Right cardiac atrium (tissue), 5 donors: ENCODE measurements around the gene FAM240B. TPM values are rescaled to one million over a fixed set of nuclear protein-coding genes. Genes with fewer than 3 reads are reported as not detected.

Source experiments
- ATAC-seq, 2 donors: fragments of 200-7000 bp; cut with Tn5 transposase; one replicate each; pipeline versions ENCODE4 v1.8.0 to v1.9.1; 2020; ENCODE audit warnings: moderate library complexity in 2 of 2, mild to moderate bottlenecking in 1 of 2
- DNase-seq, 3 donors: peaks; one replicate each; pipeline ENCODE4 v3.0.0-alpha.2; 2020
- H3K27ac ChIP-seq: one replicate; pipeline ENCODE4 v1.5.1; 2013; ENCODE audit warnings: mild to moderate bottlenecking, low read length, control low read depth, moderate library complexity
- H3K27me3 ChIP-seq: one replicate; pipeline ENCODE4 v1.6.1; 2013; ENCODE audit not compliant: control insufficient read depth, insufficient read depth
- H3K4me1 ChIP-seq: one replicate; pipeline ENCODE4 v1.6.1; 2013; ENCODE audit warnings: low read length; ENCODE audit not compliant: control insufficient read depth, insufficient read depth
- H3K4me3 ChIP-seq: one replicate; pipeline ENCODE4 v1.5.1; 2013; ENCODE audit warnings: low read length, control low read depth
- H3K9me3 ChIP-seq: one replicate; pipeline ENCODE4 v1.6.1; 2013; ENCODE audit warnings: low read length; ENCODE audit not compliant: control insufficient read depth
- WGBS: extraction: QIAGEN DNeasy Blood & Tissue Kit; methylation state at CpG from one replicate; pipeline ENCODE4 v1.1.7; 2013; 5-methylcytosine and 5-hydroxymethylcytosine counted together
- intact Hi-C, 4 donors: fragments of 100-400 bp; cut with DNase I; formaldehyde crosslinking; loops; one replicate each; pipeline versions ENCODE4 v1.11.0 to v1.14.0; 2022 to 2023
- polyA plus RNA-seq: library from polyadenylated mRNA; stranded (reverse); fragments of 200-250 nt; gene quantifications from one replicate; pipeline ENCODE4 v1.2.3, GENCODE V29; 2013
- total RNA-seq, 4 donors: library from RNA; stranded (reverse); fragmentation: NEBNext Ultra II Directional; extraction: Animal tissue kit (Norgen Biotek cat#: 25700); gene quantifications; one replicate each; pipeline ENCODE4 v1.2.1, GENCODE V29; 2021
- donor health status: healthy with polysubstance abuse.
- donor health status: DM: no; HTN: yes; CAD: no.
- donor health status: DM: no; HTN: no; CAD: no.
- donor health status: DM: no; HTN: yes; CAD: no; lungs with severe emphysema.
- donor health status: DM: yes; HTN: yes; CAD: no.

FAM240B gene
- total and polyA plus RNA-seq, 5 donors = not detected

DNA sequence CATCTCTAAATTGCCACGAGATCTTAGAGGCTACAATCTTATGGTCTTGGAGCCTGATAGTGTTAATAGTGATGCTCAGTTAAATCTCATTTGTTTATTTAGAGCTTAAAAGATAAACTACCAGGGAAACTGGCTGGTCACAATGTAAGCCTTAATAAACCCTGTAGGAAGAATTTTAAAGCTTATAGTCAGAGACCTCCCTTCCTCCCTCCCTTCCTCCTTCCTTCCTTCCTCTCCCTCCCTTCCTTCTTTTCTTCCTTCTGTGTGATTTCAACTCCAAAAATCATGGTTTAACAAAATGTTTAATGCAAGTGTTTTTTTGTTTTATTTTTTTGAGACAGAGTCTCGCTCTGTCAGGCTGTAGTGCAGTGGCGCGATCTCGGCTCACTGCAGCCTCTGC lies 14.9 kb upstream of the FAM240B start:
- DNase-seq (no peak), ATAC-seq (no peak)
- H3K9me3 ChIP-seq = no peaks in the 10 kb centered on the region
- no peaks in the 10 kb centered on the region for H3K27me3 ChIP-seq
- WGBS = 91% methylated on average over 5 of the region's 5 CpGs
- no peaks in the 10 kb centered on the region for H3K4me1 ChIP-seq
- H3K4me3 ChIP-seq = no peak overlapping the region
- no peak overlapping the region for H3K27ac ChIP-seq
- intact Hi-C loops = no loop called here

DNA sequence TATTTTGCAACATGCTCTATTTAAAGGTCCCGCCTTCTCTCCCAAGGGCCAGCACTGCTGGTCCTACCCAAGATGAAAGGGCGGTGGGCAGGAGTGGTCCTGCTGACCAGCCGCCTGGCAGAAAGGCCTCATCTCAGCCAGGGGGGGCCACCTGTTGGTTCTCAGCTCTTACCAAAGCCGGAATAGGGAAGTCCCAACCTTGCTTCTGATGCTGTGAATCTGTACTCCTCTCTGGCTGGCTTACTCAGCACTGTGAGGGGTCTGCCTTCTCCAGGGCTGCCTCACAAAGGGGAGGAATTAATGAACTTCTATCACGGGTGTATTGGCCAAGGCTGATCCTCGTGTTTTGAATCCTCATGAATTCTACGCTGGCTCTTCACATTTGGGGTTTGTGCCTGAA lies 13.6 kb upstream of the FAM240B start:
- no peaks in the 10 kb centered on the region for H3K27me3 ChIP-seq
- intact Hi-C loops = no loop called here
- no peak overlapping the region for H3K27ac ChIP-seq
- DNase-seq (no peak), ATAC-seq (no peak)
- H3K4me3 ChIP-seq = no peak overlapping the region
- no peaks in the 10 kb centered on the region for H3K9me3 ChIP-seq
- 82% methylated on average over 7 of the region's 7 CpGs for WGBS
- no peaks in the 10 kb centered on the region for H3K4me1 ChIP-seq

DNA sequence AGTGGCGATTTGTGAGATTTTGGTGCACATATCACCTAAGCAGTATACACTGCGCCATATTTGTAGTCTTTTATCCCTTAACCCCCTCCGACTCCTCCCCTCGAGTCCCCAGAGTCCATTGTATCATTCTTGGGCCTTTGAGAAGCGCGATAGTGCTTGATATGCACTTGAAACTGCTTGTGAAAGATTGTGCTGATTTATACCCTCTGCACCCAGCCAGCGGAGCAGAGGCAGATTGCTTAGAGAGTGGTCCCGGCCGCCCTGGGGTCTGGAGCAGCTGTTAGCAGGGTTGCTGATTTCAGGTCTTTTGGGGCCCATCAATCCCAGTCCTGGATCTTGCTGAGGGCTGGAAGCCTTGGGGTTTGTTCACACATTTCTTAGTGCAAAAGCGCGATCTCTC lies 13.0 kb upstream of the FAM240B start:
- DNase-seq (no peak), ATAC-seq (peak in 1 of 2 donors; percentile 47)
- Histone ChIP-seq H3K27me3 (no peaks in the 10 kb centered on the region), H3K4me3 (no peak overlapping the region), H3K4me1 (no peaks in the 10 kb centered on the region), H3K27ac (no peak overlapping the region), H3K9me3 (no peaks in the 10 kb centered on the region)
- intact Hi-C loops = no loop called here
- 85% methylated on average over 11 of the region's 11 CpGs for WGBS

DNA sequence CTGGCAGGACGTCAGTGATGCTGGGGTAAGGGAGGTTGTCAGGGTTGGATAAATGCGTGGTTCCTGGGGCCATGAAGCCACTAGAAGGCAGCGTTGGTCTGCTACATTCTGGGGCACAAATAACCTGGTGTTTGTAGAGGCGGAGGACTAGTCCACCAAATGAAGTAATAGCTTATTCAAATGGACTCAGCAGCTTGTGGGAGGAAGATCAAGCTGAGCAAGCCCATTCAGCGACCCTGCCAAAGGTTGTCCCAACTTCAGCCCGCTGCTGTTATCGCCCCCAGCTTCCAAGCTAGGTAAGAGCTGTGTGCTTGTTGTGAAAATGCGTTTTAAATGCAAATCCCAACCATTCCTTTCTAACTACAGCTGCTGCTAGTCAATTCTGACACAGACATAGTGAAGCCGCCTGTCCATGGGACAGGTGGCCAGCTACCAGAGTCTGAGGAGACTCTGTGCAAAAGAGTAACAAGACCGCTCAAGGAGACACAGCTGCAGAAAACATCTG lies 7.6 kb upstream of the FAM240B start:
- 37% methylated on average over 10 of the region's 10 CpGs for WGBS
- peak in 1 of 3 donors; percentile 19 for DNase-seq
- Histone ChIP-seq H3K27me3 (no peaks in the 10 kb centered on the region), H3K9me3 (no peaks in the 10 kb centered on the region), H3K27ac (no peak overlapping the region), H3K4me3 (no peak overlapping the region), H3K4me1 (no peaks in the 10 kb centered on the region)
- ATAC-seq = peak; percentile 78 to 84
- intact Hi-C loops = no loop called here

DNA sequence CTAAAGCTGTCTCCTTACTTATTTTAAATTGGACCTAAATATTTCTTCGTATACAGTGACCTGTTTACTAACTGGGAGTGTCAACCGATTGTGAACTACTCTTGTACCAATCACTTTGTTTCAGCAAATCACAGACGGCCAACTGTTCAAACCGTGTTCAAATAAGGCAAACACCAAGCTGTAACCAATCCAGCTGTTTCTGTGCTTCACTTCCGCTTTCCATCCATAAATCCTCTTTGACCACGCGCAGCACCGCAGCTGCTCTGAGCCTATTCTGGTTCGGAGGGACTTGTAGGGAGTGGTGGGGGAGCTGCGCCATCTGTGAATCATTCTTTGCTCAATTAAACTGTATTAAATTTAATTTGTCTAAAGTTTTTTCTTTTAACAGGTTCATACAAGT lies 4.8 kb upstream of the FAM240B start:
- Histone ChIP-seq H3K27me3 (no peaks in the 10 kb centered on the region), H3K9me3 (no peaks in the 10 kb centered on the region), H3K27ac (no peak overlapping the region), H3K4me3 (no peak overlapping the region), H3K4me1 (no peaks in the 10 kb centered on the region)
- intact Hi-C loops = no loop called here
- 89% methylated on average over 10 of the region's 10 CpGs for WGBS
- no peak for DNase-seq
- no peak for ATAC-seq

DNA sequence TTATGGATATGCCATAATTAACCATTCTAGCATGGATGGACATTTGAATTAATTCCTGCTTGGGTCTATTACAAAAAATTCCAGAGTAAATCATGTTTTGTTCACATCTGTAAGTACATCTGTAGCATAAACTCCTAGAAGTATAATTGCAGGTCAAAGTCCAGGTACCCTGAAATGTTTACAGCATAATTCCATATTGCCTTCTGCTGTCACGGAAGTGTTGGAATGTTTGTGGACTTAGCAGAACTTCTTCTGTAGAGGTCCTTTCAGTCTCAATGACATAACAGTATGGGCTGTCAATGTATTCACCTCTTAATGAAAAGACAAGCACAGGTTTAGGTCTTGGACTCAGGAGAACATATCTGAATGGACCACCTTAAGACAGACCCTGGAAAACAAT lies 1.8 kb downstream of the FAM240B start:
- Histone ChIP-seq H3K27me3 (no peaks in the 10 kb centered on the region), H3K4me1 (no peaks in the 10 kb centered on the region), H3K9me3 (no peaks in the 10 kb centered on the region), H3K4me3 (no peak overlapping the region), H3K27ac (no peak overlapping the region)
- 95% methylated on average over 1 of the region's 1 CpG for WGBS
- DNase-seq = no peak
- no peak for ATAC-seq
- intact Hi-C loops = no loop called here

DNA sequence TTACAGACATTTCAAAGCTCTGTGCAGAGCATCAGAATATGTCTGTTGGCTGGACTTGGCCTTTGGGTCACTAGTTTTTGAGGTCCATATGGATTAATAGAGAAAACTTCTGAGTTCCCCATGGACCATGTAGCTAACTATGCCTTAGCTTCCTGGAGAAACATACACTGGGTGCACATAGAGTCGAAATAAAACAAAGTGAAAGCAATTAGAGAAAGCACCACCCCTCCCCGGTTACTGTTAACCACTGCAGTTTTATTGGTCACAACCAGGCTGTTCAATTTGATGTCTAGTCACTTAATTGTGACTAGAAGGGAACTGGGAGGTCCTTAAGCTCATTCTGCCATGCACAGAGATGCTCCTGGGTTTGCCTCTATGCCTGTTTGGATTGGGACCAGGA lies 4.2 kb downstream of the FAM240B start:
- no peak for ATAC-seq
- Histone ChIP-seq H3K9me3 (no peaks in the 10 kb centered on the region), H3K27ac (no peak overlapping the region), H3K4me3 (no peak overlapping the region), H3K27me3 (no peaks in the 10 kb centered on the region), H3K4me1 (no peaks in the 10 kb centered on the region)
- intact Hi-C loops = no loop called here
- DNase-seq = no peak
- 58% methylated on average over 2 of the region's 2 CpGs for WGBS

DNA sequence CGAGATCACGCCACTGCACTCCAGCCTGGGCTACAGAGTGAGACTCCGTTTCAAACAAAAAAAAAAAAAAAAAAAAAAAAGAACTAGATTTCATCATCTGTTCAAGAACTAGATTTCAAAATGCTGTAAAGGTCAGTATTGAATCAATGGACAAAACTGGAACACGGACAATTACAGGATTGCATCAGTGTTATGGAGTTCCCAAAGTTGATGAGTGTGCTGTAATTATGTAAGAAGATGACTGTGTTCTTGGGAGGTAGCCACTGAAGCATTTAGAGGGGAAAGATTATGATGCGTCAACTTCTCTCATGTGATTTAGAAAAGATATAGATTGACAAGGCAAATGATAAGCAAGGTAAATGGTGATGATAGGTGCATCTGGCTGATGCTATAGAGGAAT lies 6.5 kb downstream of the FAM240B start:
- intact Hi-C loops = loop anchor here in 1 of 4 donors (2.0 kb wide), 1 partner anchor 37 kb away; no protein-coding TSS in a partner anchor
- no peak overlapping the region for H3K27ac ChIP-seq
- no peaks in the 10 kb centered on the region for H3K9me3 ChIP-seq
- WGBS = 63% methylated on average over 5 of the region's 5 CpGs
- DNase-seq (no peak), ATAC-seq (peak; percentile 89 to 94)
- no peaks in the 10 kb centered on the region for H3K27me3 ChIP-seq
- no peak overlapping the region for H3K4me3 ChIP-seq
- no peaks in the 10 kb centered on the region for H3K4me1 ChIP-seq

DNA sequence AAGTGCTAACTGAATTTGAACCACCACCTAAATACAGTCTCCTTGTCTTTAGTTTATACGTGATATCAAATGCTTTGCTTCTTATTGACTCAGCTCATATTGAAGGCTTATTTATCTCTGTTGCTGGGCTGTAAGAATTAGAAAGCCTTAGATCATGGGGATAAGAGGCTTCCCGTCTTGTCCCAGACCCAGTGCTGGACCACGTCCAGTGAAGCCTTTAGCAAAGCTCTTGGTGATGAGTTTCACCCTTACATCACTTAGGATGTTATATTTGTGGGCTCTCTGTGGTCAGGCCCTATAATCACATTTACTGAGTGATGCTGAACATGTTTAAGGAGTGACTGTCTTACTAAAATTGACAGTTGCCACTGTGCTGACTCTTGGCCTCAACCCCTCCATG lies 11.2 kb downstream of the FAM240B start:
- Histone ChIP-seq H3K27me3 (no peaks in the 10 kb centered on the region), H3K9me3 (no peaks in the 10 kb centered on the region), H3K4me1 (no peaks in the 10 kb centered on the region), H3K4me3 (no peak overlapping the region), H3K27ac (no peak overlapping the region)
- 43% methylated on average over 3 of the region's 3 CpGs for WGBS
- intact Hi-C loops = no loop called here
- DNase-seq (no peak), ATAC-seq (no peak)

DNA sequence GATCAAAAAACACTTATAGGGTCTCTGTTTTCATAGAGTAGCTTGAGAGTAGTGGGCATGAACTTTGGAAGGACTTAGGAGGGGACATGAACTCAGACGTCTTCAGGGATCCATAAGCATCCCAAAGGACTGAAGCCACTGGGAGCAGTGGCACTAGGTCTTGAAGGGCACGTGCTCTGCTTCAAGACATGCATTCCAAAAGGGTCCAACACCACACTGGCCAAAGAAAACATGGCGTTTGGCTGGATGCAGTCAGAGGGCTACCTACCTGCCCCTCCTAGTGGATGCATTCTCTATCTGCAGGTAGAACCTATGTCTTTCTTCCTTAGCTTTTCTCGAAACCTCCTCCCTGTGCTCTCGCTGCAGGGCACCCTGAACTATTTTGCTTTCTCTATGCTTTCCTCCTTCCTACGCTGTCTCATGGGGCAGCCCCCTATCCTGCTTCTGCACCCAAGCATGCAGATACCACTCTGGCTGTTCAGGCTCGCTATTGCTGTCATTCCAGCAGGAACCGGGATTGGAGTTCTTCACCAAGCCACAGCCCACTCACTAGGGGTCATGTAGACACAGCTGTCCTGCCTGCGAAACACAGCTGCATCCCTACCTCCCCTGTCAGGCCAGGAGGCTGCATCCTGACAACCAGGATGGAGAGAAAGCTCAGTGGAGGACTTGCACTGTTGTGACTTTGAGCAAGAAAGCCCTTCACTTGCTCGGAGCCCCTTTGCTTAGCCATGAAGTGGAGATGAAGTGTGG lies 11.9 kb downstream of the FAM240B start:
- H3K27ac ChIP-seq = no peak overlapping the region
- intact Hi-C loops = no loop called here
- no peaks in the 10 kb centered on the region for H3K27me3 ChIP-seq
- H3K9me3 ChIP-seq = no peaks in the 10 kb centered on the region
- no peak for DNase-seq
- 61% methylated on average over 10 of the region's 10 CpGs for WGBS
- H3K4me3 ChIP-seq = no peak overlapping the region
- no peak for ATAC-seq
- H3K4me1 ChIP-seq = no peaks in the 10 kb centered on the region

DNA sequence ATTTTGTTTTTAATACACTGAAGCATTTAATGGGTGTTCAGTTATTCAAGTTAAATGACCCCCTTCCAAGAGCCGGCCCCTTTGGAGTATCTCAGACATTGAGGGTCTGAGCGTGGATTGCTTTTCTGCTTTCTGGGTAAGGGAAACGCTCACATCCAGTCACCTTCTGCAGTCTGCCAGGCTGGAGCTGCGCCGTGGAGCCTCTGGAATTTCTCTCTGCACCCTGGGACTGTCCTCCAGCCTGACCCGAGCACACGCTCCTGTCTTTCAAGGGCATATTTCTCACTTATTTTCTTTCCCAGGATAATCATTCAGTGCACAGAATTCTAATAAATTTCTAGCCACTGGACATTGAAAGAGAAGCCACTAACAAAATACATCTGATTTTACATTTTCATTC lies 13.4 kb downstream of the FAM240B start:
- no peaks in the 10 kb centered on the region for H3K4me1 ChIP-seq
- intact Hi-C loops = no loop called here
- H3K27ac ChIP-seq = no peak overlapping the region
- H3K9me3 ChIP-seq = no peaks in the 10 kb centered on the region
- WGBS = 53% methylated on average over 7 of the region's 7 CpGs
- ATAC-seq (peak in 1 of 2 donors; percentile 61), DNase-seq (no peak)
- H3K4me3 ChIP-seq = no peak overlapping the region
- no peaks in the 10 kb centered on the region for H3K27me3 ChIP-seq

DNA sequence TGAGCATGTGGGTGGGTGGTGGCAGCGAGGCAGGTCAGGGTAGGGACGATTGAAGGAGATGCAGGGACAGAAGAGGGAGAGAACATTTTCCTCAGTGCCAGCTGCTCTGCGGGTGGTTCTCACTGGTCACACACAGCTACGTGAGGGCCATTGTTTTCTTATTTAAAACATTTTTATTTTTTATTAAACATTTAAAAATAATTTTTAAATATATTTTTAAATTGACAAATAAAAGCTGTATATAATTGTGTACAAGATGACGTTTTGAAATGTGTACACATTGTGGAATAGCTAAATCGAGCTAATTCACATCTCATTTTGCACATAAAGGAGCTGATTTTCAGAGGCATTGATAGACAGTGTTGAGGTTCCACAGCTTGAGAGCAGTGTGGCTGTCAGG lies 14.0 kb downstream of the FAM240B start:
- Histone ChIP-seq H3K4me3 (no peak overlapping the region), H3K27ac (no peak overlapping the region)
- 81% methylated on average over 6 of the region's 6 CpGs for WGBS

More for the DNA sequence above, 14.0 kb downstream of the FAM240B start:
- Histone ChIP-seq H3K4me1 (no peaks in the 10 kb centered on the region), H3K9me3 (no peaks in the 10 kb centered on the region), H3K27me3 (no peaks in the 10 kb centered on the region)
- no peak for ATAC-seq
- no peak for DNase-seq
- intact Hi-C loops = no loop called here
